HCT116 (cell line): ENCODE measurements around the gene LRIG1. TPM values are rescaled to one million over a fixed set of nuclear protein-coding genes. Genes with fewer than 3 reads are reported as not detected.

Experiments
- ATAC-seq: fragments of 200-7000 bp; cut with Tn5 transposase; 2 replicates; pipeline ENCODE4 v1.9.1; 2020; ENCODE audit warnings: mild to moderate bottlenecking, moderate library complexity
- BruUV-seq: library from RNA; stranded (reverse); fragments of 400-500 nt; replicated peaks from 2 replicates; lab custom pipeline; 2021; lab: Mats Ljungman, UMichigan
- CTCF ChIA-PET: fragments of 300-600 bp; sonication (Branson Sonifier 250); formaldehyde crosslinking; loops from one replicate; lab custom pipeline; 2021; ENCODE audit warnings: antibody characterized with exemption; lab: Charles Lee
- POLR2A ChIA-PET: fragments of 300-600, 350-600 bp; sonication (Branson Sonifier 250); formaldehyde crosslinking; loops from one replicate; lab custom pipeline; 2021; ENCODE audit warnings: antibody characterized with exemption; lab: Charles Lee
- RAD21 ChIA-PET, 2 experiments: fragments of 300-600 bp; sonication (Branson Sonifier 250); formaldehyde crosslinking; loops; one replicate each; lab custom pipeline; 2023; ENCODE audit warnings: low total read pairs in 2 of 2; ENCODE audit not compliant: uncharacterized antibody in 2 of 2, unreplicated experiment in 2 of 2, low non-redundant PET in 1 of 2; lab: Charles Lee
- DNase-seq: peaks from one replicate; pipeline ENCODE4 v3.0.0-alpha.2; 2010; ENCODE audit warnings: low read depth, low spot score
- H2AFZ ChIP-seq: fragments of 200-600 bp; shearing (Covaris generic), sonication (generic); 2 replicates; pipeline ENCODE4 v1.6.1; 2017; ENCODE audit warnings: low read depth, mixed run types, mixed read lengths, antibody characterized with exemption, low read length; ENCODE audit not compliant: poor library complexity, severe bottlenecking
- H3K27ac ChIP-seq: 2 replicates; pipeline ENCODE4 v1.5.1; 2012; ENCODE audit warnings: low read depth, low read length
- H3K27me3 ChIP-seq: fragments of 200-600 bp; sonication (generic); 2 replicates; pipeline ENCODE4 v1.6.1; 2016; ENCODE audit warnings: mixed run types, low read length, mixed read lengths; ENCODE audit not compliant: insufficient read depth
- H3K36me3 ChIP-seq, 2 experiments: fragments of 200-500 bp in 1 of 2; fragments of 200-600 bp in 1 of 2; sonication (Bioruptor generic) in 1 of 2; sonication (generic) in 1 of 2; 2 replicates each; pipeline versions ENCODE4 v1.5.1 to v1.6.1; 2014 to 2016; ENCODE audit warnings: low read length in 2 of 2, inconsistent platforms in 1 of 2, mixed read lengths in 1 of 2, mixed run types in 1 of 2; ENCODE audit not compliant: insufficient read depth in 2 of 2, control insufficient read depth in 1 of 2
- H3K4me1 ChIP-seq, 2 experiments: fragments of 200-600 bp in 1 of 2; sonication (generic) in 1 of 2; 2 replicates each; pipeline versions ENCODE4 v1.5.1 to v1.6.1; 2012 to 2017; ENCODE audit warnings: low read length in 2 of 2, inconsistent platforms in 1 of 2, mild to moderate bottlenecking in 1 of 2, mixed read lengths in 1 of 2, mixed run types in 1 of 2, moderate library complexity in 1 of 2; ENCODE audit not compliant: insufficient read depth in 2 of 2, control insufficient read depth in 1 of 2
- H3K4me2 ChIP-seq: fragments of 200-600 bp; sonication (generic); 2 replicates; pipeline ENCODE4 v1.6.1; 2017; ENCODE audit warnings: mixed run types, low read length, mixed read lengths
- H3K4me3 ChIP-seq, 2 experiments: fragments of 200-600 bp in 1 of 2; sonication (generic) in 1 of 2; replicated peaks in 1 of 2; 2 replicates each; pipeline ENCODE4 v1.5.1; 2011 to 2016; ENCODE audit warnings: low read length in 2 of 2, control low read depth in 1 of 2, low read depth in 1 of 2, mild to moderate bottlenecking in 1 of 2, mixed read lengths in 1 of 2, mixed run types in 1 of 2
- H3K79me2 ChIP-seq: fragments of 200-600 bp; sonication (generic); 2 replicates; pipeline ENCODE4 v1.6.1; 2017; ENCODE audit warnings: mild to moderate bottlenecking, mixed run types, low read length, moderate library complexity, mixed read lengths; ENCODE audit not compliant: insufficient read depth
- H3K9ac ChIP-seq: fragments of 200-600 bp; sonication (generic); 2 replicates; pipeline ENCODE4 v1.6.1; 2016; ENCODE audit warnings: low read length, mixed read lengths
- H3K9me2 ChIP-seq: fragments of 200-600 bp; sonication (generic), shearing (Covaris generic); 2 replicates; pipeline ENCODE4 v1.6.1; 2017; ENCODE audit warnings: mixed run types, mild to moderate bottlenecking, moderate library complexity; ENCODE audit not compliant: insufficient read depth
- H3K9me3 ChIP-seq, 2 experiments: fragments of 200-500 bp in 1 of 2; fragments of 200-600 bp in 1 of 2; sonication (Bioruptor generic) in 1 of 2; sonication (generic) in 1 of 2; 2 replicates each; pipeline ENCODE4 v1.6.1; 2014 to 2017; ENCODE audit warnings: low read length in 2 of 2, mixed read lengths in 2 of 2, inconsistent platforms in 1 of 2, low read depth in 1 of 2, mild to moderate bottlenecking in 1 of 2, mixed run types in 1 of 2, moderate library complexity in 1 of 2; ENCODE audit not compliant: control insufficient read depth in 1 of 2, insufficient read depth in 1 of 2
- H4K20me1 ChIP-seq: fragments of 200-600 bp; sonication (generic), shearing (Covaris generic); 2 replicates; pipeline ENCODE4 v1.6.1; 2017; ENCODE audit warnings: mixed run types, mild to moderate bottlenecking, moderate library complexity; ENCODE audit not compliant: insufficient read depth
- EGR1 ChIP-seq: IDR thresholded peaks from 2 replicates; pipeline ENCODE4 v1.6.1; 2012; ENCODE audit warnings: low read depth
- ELF1 ChIP-seq: IDR thresholded peaks from 2 replicates; pipeline ENCODE4 v1.6.1; 2012; ENCODE audit warnings: low read depth, borderline replicate concordance
- EZH2 ChIP-seq: fragments of 200-600 bp; sonication (generic); IDR thresholded peaks from 2 replicates; pipeline ENCODE4 v1.6.1; 2017; ENCODE audit warnings: antibody characterized with exemption, mixed run types
- FOSL1 ChIP-seq: IDR thresholded peaks from 2 replicates; pipeline ENCODE4 v1.6.1; 2012; ENCODE audit warnings: low read depth
- JUND ChIP-seq: IDR thresholded peaks from 2 replicates; pipeline ENCODE4 v1.6.1; 2012
- POLR2AphosphoS5 ChIP-seq: IDR thresholded peaks from 2 replicates; pipeline ENCODE4 v1.6.1; 2011; ENCODE audit warnings: mild to moderate bottlenecking, low read depth, low read length, moderate library complexity
- SRF ChIP-seq: IDR thresholded peaks from 2 replicates; pipeline ENCODE4 v1.6.1; 2012; ENCODE audit warnings: low read depth
- intact Hi-C: fragments of 100-400 bp; cut with micrococcal nuclease; formaldehyde crosslinking; loops from 2 replicates; pipeline ENCODE4 v1.10.0; 2022
- total RNA-seq: library from RNA; stranded (reverse); gene quantifications from one replicate; pipeline ENCODE4 v1.2.1, GENCODE V29; 2021; ENCODE audit not compliant: unreplicated experiment
- TF ChIP-seq, protein P1 (sequence below), 3 experiments: fragments of 200-600 bp in 1 of 3; sonication (generic) in 1 of 3; IDR thresholded peaks in 2 of 3; conservative IDR thresholded peaks in 1 of 3; 2 replicates each; pipeline ENCODE4 v1.5.1; 2012 to 2017; ENCODE audit warnings: low read depth in 2 of 3, low read length in 2 of 3, antibody characterized with exemption in 1 of 3, borderline replicate concordance in 1 of 3, control low read depth in 1 of 3, mild to moderate bottlenecking in 1 of 3, mixed read lengths in 1 of 3, mixed run types in 1 of 3, moderate library complexity in 1 of 3; ENCODE audit not compliant: insufficient read depth in 1 of 3

The LRIG1 gene
- total RNA-seq, 1 experiment from 2014 or later, result 3.1 TPM

GRCh38 chr3:66396888-66397287 lies 103.9 kb downstream of the LRIG1 start (continued):
- TF ChIP-seq EZH2, result no peak
- TF ChIP-seq, all 23 proteins: peak for 0

- Histone ChIP-seq H3K4me2 (no peak overlapping the region), H3K79me2 (no peaks in the 10 kb centered on the region), H3K9ac (no peak overlapping the region)
- no TSS peak for BruUV-seq
- TF ChIP-seq JUND (no peak), POLR2AphosphoS5 (no peak), SRF (no peak), ELF1 (no peak), EGR1 (no peak), FOSL1 (no peak)
- TF ChIP-seq, protein P1, sequence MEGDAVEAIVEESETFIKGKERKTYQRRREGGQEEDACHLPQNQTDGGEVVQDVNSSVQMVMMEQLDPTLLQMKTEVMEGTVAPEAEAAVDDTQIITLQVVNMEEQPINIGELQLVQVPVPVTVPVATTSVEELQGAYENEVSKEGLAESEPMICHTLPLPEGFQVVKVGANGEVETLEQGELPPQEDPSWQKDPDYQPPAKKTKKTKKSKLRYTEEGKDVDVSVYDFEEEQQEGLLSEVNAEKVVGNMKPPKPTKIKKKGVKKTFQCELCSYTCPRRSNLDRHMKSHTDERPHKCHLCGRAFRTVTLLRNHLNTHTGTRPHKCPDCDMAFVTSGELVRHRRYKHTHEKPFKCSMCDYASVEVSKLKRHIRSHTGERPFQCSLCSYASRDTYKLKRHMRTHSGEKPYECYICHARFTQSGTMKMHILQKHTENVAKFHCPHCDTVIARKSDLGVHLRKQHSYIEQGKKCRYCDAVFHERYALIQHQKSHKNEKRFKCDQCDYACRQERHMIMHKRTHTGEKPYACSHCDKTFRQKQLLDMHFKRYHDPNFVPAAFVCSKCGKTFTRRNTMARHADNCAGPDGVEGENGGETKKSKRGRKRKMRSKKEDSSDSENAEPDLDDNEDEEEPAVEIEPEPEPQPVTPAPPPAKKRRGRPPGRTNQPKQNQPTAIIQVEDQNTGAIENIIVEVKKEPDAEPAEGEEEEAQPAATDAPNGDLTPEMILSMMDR (IDR thresholded peaks at IDR 0.05 in 2 of 3, conservative IDR thresholded peaks at IDR 0.05 in 1 of 3; ENCODE audit: borderline replicate concordance in 1 of 3, insufficient read depth in 1 of 3, low read depth in 2 of 3, low read length in 2 of 3), result no peak
- TF ChIP-seq, all 23 proteins: peak for 0
- no peaks in the 10 kb centered on the region for H3K36me3 ChIP-seq
- intact Hi-C loops, result no loop called here
- no peaks in the 10 kb centered on the region for H4K20me1 ChIP-seq
- H3K4me3 ChIP-seq, result no peak overlapping the region
- ChIA-PET RAD21 (no interaction called here), POLR2A (no interaction called here), CTCF (no interaction called here)
- H2AFZ ChIP-seq, result no peak overlapping the region
- H3K9me3 ChIP-seq, result no peaks in the 10 kb centered on the region
- H3K27me3 ChIP-seq, result no peaks in the 10 kb centered on the region
- no peak for DNase-seq
- no peak for ATAC-seq
- H3K9me2 ChIP-seq, result no peaks in the 10 kb centered on the region
- no peaks in the 10 kb centered on the region for H3K4me1 ChIP-seq
- H3K27ac ChIP-seq, result no peak overlapping the region
Observed at GRCh38 chr3:66396161-66396760, 104.6 kb downstream of the LRIG1 start.
